ENCODE measurements around the gene TNFSF15. TPM values are rescaled to one million over a fixed set of nuclear protein-coding genes. Genes with fewer than 3 reads are reported as not detected.

The TNFSF15 gene
- total and polyA plus RNA-seq, 12 donors, result 0.37 to 4.3 (median 1.3) TPM

GRCh38 chr9:114774524-114774923 is 31.3 kb downstream of the TNFSF15 start:
- Histone ChIP-seq H3K36me3 (replicated peaks in 1 of 2) (no peaks in the 10 kb centered on the region), H3K4me3 (no peak overlapping the region), H3K9me3 (replicated peaks in 1 of 3) (no peaks in the 10 kb centered on the region), H3K4me1 (replicated peaks in 1 of 2) (peaks cover 0 to 7% of the 10 kb centered on the region in 2 donors), H3K27me3 (no peaks in the 10 kb centered on the region), H3K27ac (no peak overlapping the region)
- 59 to 69% (median 65%) methylated on average over 4 of the region's 4 CpGs for WGBS, 4 donors
- TF ChIP-seq POLR2A (IDR thresholded peaks at IDR 0.05) (no peak), CTCF (IDR thresholded peaks at IDR 0.05) (no peak)
- intact Hi-C loops (cut with DNase I), result no loop called here
- DNase-seq, result no peak

- H3K4me3 ChIP-seq, result no peak overlapping the region
- 74 to 87% (median 83%) methylated on average over 6 of the region's 6 CpGs for WGBS, 4 donors
- intact Hi-C loops (cut with DNase I), result no loop called here
- no peaks in the 10 kb centered on the region for H3K4me1 ChIP-seq (replicated peaks in 1 of 2)
- no peak overlapping the region for H3K27ac ChIP-seq
- no peaks in the 10 kb centered on the region for H3K9me3 ChIP-seq (replicated peaks in 1 of 3)
- H3K36me3 ChIP-seq (replicated peaks in 1 of 2), result no peaks in the 10 kb centered on the region
- no peaks in the 10 kb centered on the region for H3K27me3 ChIP-seq
- DNase-seq, result no peak
- no peak for TF ChIP-seq CTCF (IDR thresholded peaks at IDR 0.05)
- no peak for TF ChIP-seq POLR2A (IDR thresholded peaks at IDR 0.05)
Observed at GRCh38 chr9:114771889-114772288, 34.0 kb downstream of the TNFSF15 start.

GRCh38 chr9:114770991-114771390 is 34.8 kb downstream of the TNFSF15 start:
- intact Hi-C loops (cut with DNase I), result no loop called here
- no peaks in the 10 kb centered on the region for H3K36me3 ChIP-seq (replicated peaks in 1 of 2)
- DNase-seq, result no peak
- H3K4me3 ChIP-seq, result no peak overlapping the region
- H3K27ac ChIP-seq, result no peak overlapping the region
- TF ChIP-seq POLR2A (IDR thresholded peaks at IDR 0.05) (no peak), CTCF (IDR thresholded peaks at IDR 0.05) (no peak)
- WGBS, 4 donors, result 76 to 84% (median 79%) methylated on average over 3 of the region's 3 CpGs
- H3K9me3 ChIP-seq (replicated peaks in 1 of 3), result no peaks in the 10 kb centered on the region
- H3K27me3 ChIP-seq, result no peaks in the 10 kb centered on the region
- no peaks in the 10 kb centered on the region for H3K4me1 ChIP-seq (replicated peaks in 1 of 2)

- DNase-seq, result no peak
- TF ChIP-seq POLR2A (IDR thresholded peaks at IDR 0.05) (no peak), CTCF (IDR thresholded peaks at IDR 0.05) (no peak)
- 24 to 54% (median 36%) methylated on average over 1 of the region's 1 CpG for WGBS, 4 donors
- Histone ChIP-seq H3K27me3 (no peaks in the 10 kb centered on the region), H3K27ac (no peak overlapping the region), H3K4me1 (replicated peaks in 1 of 2) (no peaks in the 10 kb centered on the region), H3K36me3 (replicated peaks in 1 of 2) (no peaks in the 10 kb centered on the region), H3K9me3 (replicated peaks in 1 of 3) (no peaks in the 10 kb centered on the region), H3K4me3 (no peak overlapping the region)
- intact Hi-C loops (cut with DNase I), result no loop called here
Observed at GRCh38 chr9:114769624-114770023, 36.2 kb downstream of the TNFSF15 start.

All from adrenal gland (tissue), 12 donors.